Measurements from ENCODE around the gene ZNF391. TPM values are rescaled to one million over a fixed set of nuclear protein-coding genes. Genes with fewer than 3 reads are reported as not detected.

ZNF391 gene
- total RNA-seq, 1 donor from 2014 or later = 2.0 TPM

- no peak for DNase-seq
- no peak overlapping the region for H3K27ac ChIP-seq
- H3K36me3 ChIP-seq = no peaks in the 10 kb centered on the region
- H3K9me3 ChIP-seq = peaks cover 24% of the 10 kb centered on the region
- H3K4me1 ChIP-seq = no peaks in the 10 kb centered on the region
- H3K4me3 ChIP-seq = no peak overlapping the region
- no peak for TF ChIP-seq CTCF (IDR thresholded peaks at IDR 0.05)
- H3K27me3 ChIP-seq (ENCODE audit: low read depth) = no peaks in the 10 kb centered on the region
- intact Hi-C loops (cut with DNase I) = no loop called here
- no peak for ATAC-seq
These were observed 50.8 kb downstream of the ZNF391 start for GRCh38 chr6:27439371-27439770.

- H3K27ac ChIP-seq = no peak overlapping the region
- TF ChIP-seq CTCF (IDR thresholded peaks at IDR 0.05) = no peak
- H3K9me3 ChIP-seq = peaks cover 32% of the 10 kb centered on the region
- no peaks in the 10 kb centered on the region for H3K4me1 ChIP-seq
- H3K27me3 ChIP-seq (ENCODE audit: low read depth) = no peaks in the 10 kb centered on the region
- intact Hi-C loops (cut with DNase I) = no loop called here
- H3K36me3 ChIP-seq = no peaks in the 10 kb centered on the region
- DNase-seq (no peak), ATAC-seq (no peak)
- H3K4me3 ChIP-seq = no peak overlapping the region
These were observed 52.4 kb downstream of the ZNF391 start for GRCh38 chr6:27441001-27441400.

- Histone ChIP-seq H3K27ac (no peak overlapping the region), H3K9me3 (peaks cover 46% of the 10 kb centered on the region), H3K36me3 (no peaks in the 10 kb centered on the region), H3K27me3 (ENCODE audit: low read depth) (no peaks in the 10 kb centered on the region), H3K4me3 (no peak overlapping the region), H3K4me1 (no peaks in the 10 kb centered on the region)
- DNase-seq = no peak
- intact Hi-C loops (cut with DNase I) = no loop called here
- TF ChIP-seq CTCF (IDR thresholded peaks at IDR 0.05) = no peak
- ATAC-seq = no peak
These were observed 54.4 kb downstream of the ZNF391 start for GRCh38 chr6:27442932-27443331.

GRCh38 chr6:27448456-27448855 lies 59.9 kb downstream of the ZNF391 start:
- no peak for ATAC-seq
- Histone ChIP-seq H3K36me3 (peaks cover 17% of the 10 kb centered on the region), H3K4me1 (no peaks in the 10 kb centered on the region), H3K27ac (no peak overlapping the region), H3K27me3 (ENCODE audit: low read depth) (no peaks in the 10 kb centered on the region), H3K9me3 (peaks cover 83% of the 10 kb centered on the region), H3K4me3 (no peak overlapping the region)
- no peak for DNase-seq
- TF ChIP-seq CTCF (IDR thresholded peaks at IDR 0.05) = no peak
- intact Hi-C loops (cut with DNase I) = no loop called here

GRCh38 chr6:27451660-27452390 lies 63.3 kb downstream of the ZNF391 start:
- no peaks in the 10 kb centered on the region for H3K27me3 ChIP-seq (ENCODE audit: low read depth)
- peaks cover 94% of the 10 kb centered on the region for H3K9me3 ChIP-seq
- DNase-seq = no peak
- intact Hi-C loops (cut with DNase I) = no loop called here
- no peak for TF ChIP-seq CTCF (IDR thresholded peaks at IDR 0.05)
- no peak overlapping the region for H3K4me3 ChIP-seq
- H3K4me1 ChIP-seq = no peaks in the 10 kb centered on the region
- no peak overlapping the region for H3K27ac ChIP-seq
- ATAC-seq = no peak
- peaks cover 51% of the 10 kb centered on the region for H3K36me3 ChIP-seq
